CD4-positive, alpha-beta T cell (primary cell): ENCODE data around the gene TMED1. TPM values are rescaled to one million over a fixed set of nuclear protein-coding genes. Genes with fewer than 3 reads are reported as not detected.
"Not testable (repeated sequence)": the region's sequence is repeated elsewhere in the genome, so short reads cannot be mapped to it uniquely, and the experiment has no call there.

Experiments
- ATAC-seq: fragments of 200-7000 bp; cut with Tn5 transposase; one replicate; pipeline ENCODE4 v1.10.0; 2022; ENCODE audit warnings: mild to moderate bottlenecking; ENCODE audit not compliant: poor library complexity
- CTCF ChIA-PET: fragments of 350-600 bp; sonication (Branson Sonifier 250); formaldehyde crosslinking; loops from one replicate; lab custom pipeline; 2021; ENCODE audit warnings: antibody characterized with exemption, inconsistent platforms; lab: Charles Lee
- POLR2A ChIA-PET: fragments of 350-600 bp; sonication (Branson Sonifier 250); formaldehyde crosslinking; loops from one replicate; lab custom pipeline; 2021; ENCODE audit warnings: antibody characterized with exemption, inconsistent platforms; lab: Charles Lee
- DNase-seq, 14 experiments: peaks; one replicate each; pipeline ENCODE4 v3.0.0-alpha.2; 2013 to 2020; ENCODE audit warnings: mixed read lengths in 2 of 14
- H3K27ac ChIP-seq, 2 donors: one replicate each; pipeline versions ENCODE4 v1.5.1 to v1.7.0; 2013; ENCODE audit warnings: low read length in 2 of 2, low read depth in 1 of 2, mild to moderate bottlenecking in 1 of 2
- H3K27me3 ChIP-seq, 2 experiments: 1 replicate in 1 of 2; 2 replicates in 1 of 2; pipeline versions ENCODE4 v1.6.1 to v1.7.0; 2013; ENCODE audit warnings: low read length in 2 of 2, control low read depth in 1 of 2, mild to moderate bottlenecking in 1 of 2, moderate library complexity in 1 of 2; ENCODE audit not compliant: insufficient read depth in 2 of 2, control insufficient read depth in 1 of 2
- H3K36me3 ChIP-seq: one replicate; pipeline ENCODE4 v1.6.1; 2013; ENCODE audit warnings: low read length, control low read depth; ENCODE audit not compliant: insufficient read depth
- H3K4me1 ChIP-seq: one replicate; pipeline ENCODE4 v1.6.1; 2013; ENCODE audit warnings: low read length, control low read depth; ENCODE audit not compliant: insufficient read depth
- H3K4me3 ChIP-seq: one replicate; pipeline ENCODE4 v1.5.1; 2013; ENCODE audit warnings: mild to moderate bottlenecking, low read length, moderate library complexity
- H3K9me3 ChIP-seq, 2 experiments: 1 replicate in 1 of 2; 2 replicates in 1 of 2; pipeline versions ENCODE4 v1.6.1 to v1.7.0; 2013; ENCODE audit warnings: low read length in 2 of 2, mild to moderate bottlenecking in 2 of 2, control low read depth in 1 of 2, moderate library complexity in 1 of 2; ENCODE audit not compliant: control insufficient read depth in 1 of 2, insufficient read depth in 1 of 2
- H3K27ac Mint-ChIP-seq: one replicate; pipeline ENCODE4 v1.8.0; 2020; ENCODE audit warnings: mixed read lengths
- H3K27me3 Mint-ChIP-seq: one replicate; pipeline ENCODE4 v1.8.0; 2021; ENCODE audit warnings: mixed read lengths
- H3K36me3 Mint-ChIP-seq: one replicate; pipeline ENCODE4 v1.8.0; 2021; ENCODE audit warnings: low read depth, mixed read lengths
- H3K4me1 Mint-ChIP-seq: one replicate; pipeline ENCODE4 v1.8.0; 2021; ENCODE audit warnings: low read depth, mixed read lengths
- H3K4me3 Mint-ChIP-seq: one replicate; pipeline ENCODE4 v1.8.0; 2020; ENCODE audit warnings: mild to moderate bottlenecking, mixed read lengths
- H3K9me3 Mint-ChIP-seq: one replicate; pipeline ENCODE4 v1.8.0; 2020; ENCODE audit warnings: mixed read lengths
- intact Hi-C, 2 experiments: fragments of 100-400 bp; cut with DNase I in 1 of 2; cut with micrococcal nuclease in 1 of 2; formaldehyde crosslinking; loops; one replicate each; pipeline versions ENCODE4 v1.15.1 to v1.9.0; 2023 to 2025; cut with DNase I, micrococcal nuclease
- total RNA-seq, 174 experiments: library from RNA in 2 of 174; stranded (reverse) in 2 of 174; gene quantifications; one replicate each; pipeline ENCODE4 v1.2.3 and lab custom pipeline; 2021 to 2026
- TF ChIP-seq, protein P1 (sequence below): fragments of 200-600 bp; IDR thresholded peaks from one replicate; pipeline ENCODE4 v1.8.0; 2022; ENCODE audit warnings: antibody characterized with exemption, mild to moderate bottlenecking

The TMED1 gene
- total RNA-seq, 2 experiments from 2014 or later, result 6.7 to 7.0 TPM

GRCh38 chr19:10858204-10858828 lies 22.3 kb upstream of the TMED1 start:
- ChIA-PET POLR2A (no interaction called here), CTCF (interaction anchor here (0.5 to 1.3 kb wide), 7 partner anchors 30 to 1305 kb away, joined by 3 to 4 read pairs (median 3); partner anchors contain the start of gene DNM2)
- TF ChIP-seq, protein P1, sequence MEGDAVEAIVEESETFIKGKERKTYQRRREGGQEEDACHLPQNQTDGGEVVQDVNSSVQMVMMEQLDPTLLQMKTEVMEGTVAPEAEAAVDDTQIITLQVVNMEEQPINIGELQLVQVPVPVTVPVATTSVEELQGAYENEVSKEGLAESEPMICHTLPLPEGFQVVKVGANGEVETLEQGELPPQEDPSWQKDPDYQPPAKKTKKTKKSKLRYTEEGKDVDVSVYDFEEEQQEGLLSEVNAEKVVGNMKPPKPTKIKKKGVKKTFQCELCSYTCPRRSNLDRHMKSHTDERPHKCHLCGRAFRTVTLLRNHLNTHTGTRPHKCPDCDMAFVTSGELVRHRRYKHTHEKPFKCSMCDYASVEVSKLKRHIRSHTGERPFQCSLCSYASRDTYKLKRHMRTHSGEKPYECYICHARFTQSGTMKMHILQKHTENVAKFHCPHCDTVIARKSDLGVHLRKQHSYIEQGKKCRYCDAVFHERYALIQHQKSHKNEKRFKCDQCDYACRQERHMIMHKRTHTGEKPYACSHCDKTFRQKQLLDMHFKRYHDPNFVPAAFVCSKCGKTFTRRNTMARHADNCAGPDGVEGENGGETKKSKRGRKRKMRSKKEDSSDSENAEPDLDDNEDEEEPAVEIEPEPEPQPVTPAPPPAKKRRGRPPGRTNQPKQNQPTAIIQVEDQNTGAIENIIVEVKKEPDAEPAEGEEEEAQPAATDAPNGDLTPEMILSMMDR, result peak; percentile 44
- H3K36me3 ChIP-seq, result no peaks in the 10 kb centered on the region
- Mint-ChIP-seq H3K27ac (no peak overlapping the region), H3K4me3 (no peak overlapping the region), H3K27me3 (no peaks in the 10 kb centered on the region), H3K36me3 (no peaks in the 10 kb centered on the region), H3K9me3 (no peaks in the 10 kb centered on the region), H3K4me1 (no peaks in the 10 kb centered on the region)
- no peaks in the 10 kb centered on the region for H3K9me3 ChIP-seq
- H3K4me3 ChIP-seq, result no peak overlapping the region
- ATAC-seq (no peak), DNase-seq (peak in 4 of 14 experiments; percentile 9 to 56 (median 37))
- H3K27ac ChIP-seq, result no peak overlapping the region
- H3K4me1 ChIP-seq, result no peaks in the 10 kb centered on the region
- intact Hi-C loops, result no loop called here
- H3K27me3 ChIP-seq, result no peaks in the 10 kb centered on the region

DNA sequence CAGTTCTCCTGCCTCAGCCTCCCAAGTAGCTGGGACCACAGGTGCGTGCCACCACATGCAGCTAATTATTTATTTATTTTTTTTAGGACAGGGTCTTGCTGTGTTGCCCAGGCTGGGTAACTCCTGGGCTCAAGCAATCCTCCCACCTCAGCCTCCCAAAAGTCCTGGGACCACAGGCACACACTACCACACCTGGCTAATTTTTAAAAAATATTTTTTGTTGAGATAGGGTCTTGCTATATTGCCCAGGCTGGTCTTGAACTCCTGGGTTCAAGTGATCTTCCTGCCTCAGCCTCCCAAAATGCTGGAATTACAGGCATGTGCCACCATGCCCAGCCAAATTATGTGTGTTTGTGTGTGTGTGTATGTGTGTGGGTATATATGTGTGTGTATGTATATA lies 20.9 kb upstream of the TMED1 start:
- DNase-seq, H3K4me3 Mint-ChIP-seq, H3K4me3 ChIP-seq, H3K36me3 ChIP-seq, H3K36me3 Mint-ChIP-seq, H3K27ac ChIP-seq, H3K27me3 Mint-ChIP-seq, intact Hi-C loops, H3K27ac Mint-ChIP-seq, H3K4me1 ChIP-seq, H3K9me3 ChIP-seq, H3K9me3 Mint-ChIP-seq, H3K27me3 ChIP-seq, CTCF ChIA-PET, POLR2A ChIA-PET, H3K4me1 Mint-ChIP-seq, ATAC-seq: not testable (repeated sequence)

DNA sequence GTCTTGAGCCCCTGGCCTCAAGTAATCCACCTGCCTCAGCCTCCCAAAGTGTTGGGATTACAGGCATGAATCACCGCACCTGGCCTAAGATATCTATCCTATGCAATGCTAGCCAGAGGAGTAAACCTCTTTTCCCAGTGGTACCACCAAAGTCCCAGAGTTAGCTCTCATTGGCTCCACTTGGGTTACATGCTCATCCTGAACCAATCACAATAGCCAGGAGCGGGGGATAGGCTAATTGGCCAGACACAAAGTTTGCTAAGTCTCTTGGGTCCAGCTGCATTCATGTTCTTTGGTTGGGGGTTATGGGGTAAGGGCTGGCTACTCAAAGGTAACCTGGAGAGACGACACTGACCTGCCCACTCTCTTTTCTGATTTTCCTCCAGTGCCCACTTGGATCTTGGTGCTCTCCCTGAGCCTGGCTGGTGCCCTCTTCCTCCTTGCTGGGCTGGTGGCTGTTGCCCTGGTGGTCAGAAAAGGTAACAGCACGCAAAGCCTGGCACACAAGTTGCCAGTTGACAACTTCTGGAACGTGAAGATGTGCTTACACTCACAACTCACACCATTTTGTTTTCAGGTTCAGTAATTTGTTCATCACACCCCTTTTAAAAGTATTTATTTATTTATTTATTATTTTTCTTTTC lies 20.0 kb upstream of the TMED1 start:
- Histone ChIP-seq H3K27ac (no peak overlapping the region), H3K4me1 (no peaks in the 10 kb centered on the region), H3K27me3 (no peaks in the 10 kb centered on the region), H3K4me3 (no peak overlapping the region), H3K9me3 (no peaks in the 10 kb centered on the region), H3K36me3 (no peaks in the 10 kb centered on the region)
- intact Hi-C loops, result no loop called here
- no peaks in the 10 kb centered on the region for H3K27me3 Mint-ChIP-seq
- peak in 4 of 14 experiments; percentile 30 to 61 (median 44) for DNase-seq
- H3K36me3 Mint-ChIP-seq, result no peaks in the 10 kb centered on the region
- H3K9me3 Mint-ChIP-seq, result no peaks in the 10 kb centered on the region
- TF ChIP-seq, protein P1, result peak; percentile 40
- ChIA-PET CTCF (interaction anchor here (1.4 kb wide), 1 partner anchor 139 kb away, joined by 3 read pairs; no protein-coding TSS in a partner anchor), POLR2A (no interaction called here)
- H3K27ac Mint-ChIP-seq, result no peak overlapping the region
- peak; percentile 56 for ATAC-seq
- no peaks in the 10 kb centered on the region for H3K4me1 Mint-ChIP-seq
- H3K4me3 Mint-ChIP-seq, result no peak overlapping the region
